ENCODE measurements around the gene HK3.

GRCh38 chr5:176847726-176848290, 51.3 kb downstream of the HK3 start:
- TF ChIP-seq, protein P1, sequence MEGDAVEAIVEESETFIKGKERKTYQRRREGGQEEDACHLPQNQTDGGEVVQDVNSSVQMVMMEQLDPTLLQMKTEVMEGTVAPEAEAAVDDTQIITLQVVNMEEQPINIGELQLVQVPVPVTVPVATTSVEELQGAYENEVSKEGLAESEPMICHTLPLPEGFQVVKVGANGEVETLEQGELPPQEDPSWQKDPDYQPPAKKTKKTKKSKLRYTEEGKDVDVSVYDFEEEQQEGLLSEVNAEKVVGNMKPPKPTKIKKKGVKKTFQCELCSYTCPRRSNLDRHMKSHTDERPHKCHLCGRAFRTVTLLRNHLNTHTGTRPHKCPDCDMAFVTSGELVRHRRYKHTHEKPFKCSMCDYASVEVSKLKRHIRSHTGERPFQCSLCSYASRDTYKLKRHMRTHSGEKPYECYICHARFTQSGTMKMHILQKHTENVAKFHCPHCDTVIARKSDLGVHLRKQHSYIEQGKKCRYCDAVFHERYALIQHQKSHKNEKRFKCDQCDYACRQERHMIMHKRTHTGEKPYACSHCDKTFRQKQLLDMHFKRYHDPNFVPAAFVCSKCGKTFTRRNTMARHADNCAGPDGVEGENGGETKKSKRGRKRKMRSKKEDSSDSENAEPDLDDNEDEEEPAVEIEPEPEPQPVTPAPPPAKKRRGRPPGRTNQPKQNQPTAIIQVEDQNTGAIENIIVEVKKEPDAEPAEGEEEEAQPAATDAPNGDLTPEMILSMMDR (IDR thresholded peaks at IDR 0.05; ENCODE audit: borderline replicate concordance, extremely low read depth, low read length, poor library complexity, severe bottlenecking) = no peak
- TF ChIP-seq EZH2 (IDR thresholded peaks at IDR 0.05; ENCODE audit: borderline replicate concordance, low read depth, low read length, severe bottlenecking) = no peak

Measured in DND-41 (cell line).